Activated CD8-positive, alpha-beta T cell treated with anti-CD3 and anti-CD28 coated beads for 36 hours (primary cell): ENCODE data around the gene TEK. TPM values are rescaled to one million over a fixed set of nuclear protein-coding genes. Genes with fewer than 3 reads are reported as not detected.

ENCODE experiments used
- ATAC-seq: fragments of 200-7000 bp; cut with Tn5 transposase; one replicate; pipeline ENCODE4 v1.10.0; 2021; ENCODE audit warnings: mild to moderate bottlenecking, moderate library complexity
- CTCF ChIA-PET: fragments of 350-600 bp; sonication (Branson Sonifier 250); formaldehyde crosslinking; loops from one replicate; lab custom pipeline; 2021; ENCODE audit warnings: antibody characterized with exemption; lab: Charles Lee
- POLR2A ChIA-PET: fragments of 350-600 bp; sonication (Branson Sonifier 250); formaldehyde crosslinking; loops from one replicate; lab custom pipeline; 2021; ENCODE audit warnings: antibody characterized with exemption; lab: Charles Lee
- DNase-seq: peaks from one replicate; pipeline ENCODE4 v3.0.0-alpha.2; 2020
- H3K27ac Mint-ChIP-seq: one replicate; pipeline ENCODE4 v1.8.0; 2021; ENCODE audit warnings: mild to moderate bottlenecking, mixed read lengths
- H3K27me3 Mint-ChIP-seq: one replicate; pipeline ENCODE4 v1.8.0; 2021; ENCODE audit warnings: mixed read lengths
- H3K36me3 Mint-ChIP-seq: one replicate; pipeline ENCODE4 v1.8.0; 2021; ENCODE audit warnings: low read depth, mixed read lengths
- H3K4me1 Mint-ChIP-seq: one replicate; pipeline ENCODE4 v1.8.0; 2021; ENCODE audit warnings: low read depth, mixed read lengths
- H3K4me3 Mint-ChIP-seq: one replicate; pipeline ENCODE4 v1.8.0; 2021; ENCODE audit warnings: mild to moderate bottlenecking, moderate library complexity, mixed read lengths
- H3K9me3 Mint-ChIP-seq: one replicate; pipeline ENCODE4 v1.8.0; 2021; ENCODE audit warnings: mixed read lengths
- intact Hi-C: fragments of 100-400 bp; cut with micrococcal nuclease; formaldehyde crosslinking; loops from one replicate; pipeline ENCODE4 v1.10.0; 2022
- total RNA-seq, 2 experiments: library from RNA; stranded (reverse); gene quantifications; one replicate each; pipeline ENCODE4 v1.2.3, GENCODE V29; 2021
- TF ChIP-seq, protein P1 (sequence below): fragments of 200-600 bp; IDR thresholded peaks from one replicate; pipeline ENCODE4 v1.8.0; 2022; ENCODE audit warnings: antibody characterized with exemption, mild to moderate bottlenecking

The TEK gene
- total RNA-seq, 2 experiments from 2014 or later = not detected

DNA sequence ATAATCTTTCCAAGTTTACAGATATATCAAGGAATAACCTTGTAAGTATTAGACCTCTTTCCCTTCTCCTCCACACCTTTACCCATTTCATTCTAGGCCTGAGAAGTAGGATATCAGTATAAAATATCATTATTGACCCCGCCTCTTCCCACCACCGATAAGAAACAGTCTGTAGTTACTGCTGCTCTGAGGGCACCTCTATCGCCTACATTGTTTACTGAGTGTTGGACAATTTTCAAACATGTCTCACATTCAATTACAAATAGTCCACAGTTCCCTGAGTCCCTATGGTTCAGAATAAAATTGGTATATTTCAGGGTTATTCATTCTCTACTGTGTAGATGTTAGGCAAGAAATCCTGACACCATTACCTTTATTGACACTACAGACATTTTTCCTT lies 73.4 kb downstream of the TEK start:
- ATAC-seq (no peak), DNase-seq (no peak)
- Mint-ChIP-seq H3K36me3 (no peaks in the 10 kb centered on the region), H3K27me3 (peaks cover 3% of the 10 kb centered on the region), H3K4me3 (no peak overlapping the region), H3K9me3 (no peaks in the 10 kb centered on the region), H3K27ac (no peak overlapping the region), H3K4me1 (no peaks in the 10 kb centered on the region)
- POLR2A ChIA-PET = no interaction called here
- intact Hi-C loops = no loop called here
- CTCF ChIA-PET = interaction anchor here (1.1 kb wide), 1 partner anchor 8 kb away, joined by 3 read pairs; no protein-coding TSS in a partner anchor
- TF ChIP-seq, protein P1, sequence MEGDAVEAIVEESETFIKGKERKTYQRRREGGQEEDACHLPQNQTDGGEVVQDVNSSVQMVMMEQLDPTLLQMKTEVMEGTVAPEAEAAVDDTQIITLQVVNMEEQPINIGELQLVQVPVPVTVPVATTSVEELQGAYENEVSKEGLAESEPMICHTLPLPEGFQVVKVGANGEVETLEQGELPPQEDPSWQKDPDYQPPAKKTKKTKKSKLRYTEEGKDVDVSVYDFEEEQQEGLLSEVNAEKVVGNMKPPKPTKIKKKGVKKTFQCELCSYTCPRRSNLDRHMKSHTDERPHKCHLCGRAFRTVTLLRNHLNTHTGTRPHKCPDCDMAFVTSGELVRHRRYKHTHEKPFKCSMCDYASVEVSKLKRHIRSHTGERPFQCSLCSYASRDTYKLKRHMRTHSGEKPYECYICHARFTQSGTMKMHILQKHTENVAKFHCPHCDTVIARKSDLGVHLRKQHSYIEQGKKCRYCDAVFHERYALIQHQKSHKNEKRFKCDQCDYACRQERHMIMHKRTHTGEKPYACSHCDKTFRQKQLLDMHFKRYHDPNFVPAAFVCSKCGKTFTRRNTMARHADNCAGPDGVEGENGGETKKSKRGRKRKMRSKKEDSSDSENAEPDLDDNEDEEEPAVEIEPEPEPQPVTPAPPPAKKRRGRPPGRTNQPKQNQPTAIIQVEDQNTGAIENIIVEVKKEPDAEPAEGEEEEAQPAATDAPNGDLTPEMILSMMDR = no peak

DNA sequence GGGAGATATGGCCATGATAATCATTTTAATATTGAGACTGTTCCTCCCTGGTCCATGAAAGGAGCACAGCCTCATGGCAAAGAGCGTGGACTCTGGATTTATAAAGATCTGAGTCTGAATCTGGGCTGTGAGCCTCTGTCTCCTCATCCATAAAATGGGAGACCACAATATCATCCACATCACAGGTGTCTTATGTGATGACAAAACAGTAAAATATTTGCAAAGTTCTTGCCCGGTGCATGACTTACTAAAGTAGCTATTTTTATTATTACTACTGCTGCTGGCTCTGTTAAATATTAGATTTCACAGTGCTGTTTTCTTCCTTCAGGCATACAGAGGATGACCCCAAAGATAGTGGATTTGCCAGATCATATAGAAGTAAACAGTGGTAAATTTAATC lies 74.1 kb downstream of the TEK start:
- no peak for DNase-seq
- TF ChIP-seq, protein P1 = no peak
- no peak overlapping the region for H3K4me3 Mint-ChIP-seq
- ATAC-seq = no peak
- intact Hi-C loops = no loop called here
- CTCF ChIA-PET = no interaction called here
- H3K36me3 Mint-ChIP-seq = no peaks in the 10 kb centered on the region
- peaks cover 3% of the 10 kb centered on the region for H3K27me3 Mint-ChIP-seq
- POLR2A ChIA-PET = no interaction called here
- no peak overlapping the region for H3K27ac Mint-ChIP-seq
- H3K4me1 Mint-ChIP-seq = no peaks in the 10 kb centered on the region
- no peaks in the 10 kb centered on the region for H3K9me3 Mint-ChIP-seq

- Mint-ChIP-seq H3K4me3 (no peak overlapping the region), H3K27ac (no peak overlapping the region), H3K9me3 (no peaks in the 10 kb centered on the region), H3K36me3 (no peaks in the 10 kb centered on the region), H3K4me1 (no peaks in the 10 kb centered on the region), H3K27me3 (peaks cover 3% of the 10 kb centered on the region)
- DNase-seq (no peak), ATAC-seq (no peak)
- intact Hi-C loops = no loop called here
- CTCF ChIA-PET = no interaction called here
- POLR2A ChIA-PET = no interaction called here
- TF ChIP-seq, protein P1 = no peak
Observed at GRCh38 chr9:27183701-27184100, 74.7 kb downstream of the TEK start.

GRCh38 chr9:27184556-27185351 lies 75.7 kb downstream of the TEK start:
- POLR2A ChIA-PET = no interaction called here
- Mint-ChIP-seq H3K4me1 (no peaks in the 10 kb centered on the region), H3K27me3 (peaks cover 1% of the 10 kb centered on the region), H3K4me3 (no peak overlapping the region), H3K9me3 (no peaks in the 10 kb centered on the region), H3K36me3 (no peaks in the 10 kb centered on the region), H3K27ac (no peak overlapping the region)
- CTCF ChIA-PET = no interaction called here
- TF ChIP-seq, protein P1 = no peak
- DNase-seq = no peak
- no peak for ATAC-seq
- intact Hi-C loops = no loop called here

- POLR2A ChIA-PET = no interaction called here
- no peaks in the 10 kb centered on the region for H3K36me3 Mint-ChIP-seq
- CTCF ChIA-PET = no interaction called here
- no peaks in the 10 kb centered on the region for H3K27me3 Mint-ChIP-seq
- H3K4me1 Mint-ChIP-seq = no peaks in the 10 kb centered on the region
- H3K9me3 Mint-ChIP-seq = no peaks in the 10 kb centered on the region
- intact Hi-C loops = no loop called here
- DNase-seq (no peak), ATAC-seq (no peak)
- TF ChIP-seq, protein P1 = no peak
- no peak overlapping the region for H3K4me3 Mint-ChIP-seq
- H3K27ac Mint-ChIP-seq = no peak overlapping the region
Observed at GRCh38 chr9:27188426-27188825, 79.4 kb downstream of the TEK start.
